Effector CD4-positive, alpha-beta T cell (primary cell): Measurements from ENCODE around the gene ODF2.

ENCODE experiments used
- DNase-seq: peaks from one replicate; pipeline ENCODE4 v3.0.0-alpha.2; 2020

The ODF2 gene

GRCh38 chr9:128532581-128532980 is 76.8 kb downstream of the ODF2 start:
- no peak for DNase-seq

GRCh38 chr9:128540634-128541360 is 85.0 kb downstream of the ODF2 start:
- no peak for DNase-seq

GRCh38 chr9:128546504-128546903 is 90.7 kb downstream of the ODF2 start:
- no peak for DNase-seq

GRCh38 chr9:128548876-128549275 is 93.1 kb downstream of the ODF2 start:
- DNase-seq = no peak

- DNase-seq = no peak
Observed at GRCh38 chr9:128550226-128550625, 94.4 kb downstream of the ODF2 start.
